Measurements from ENCODE around the gene SLC7A4. TPM values are rescaled to one million over a fixed set of nuclear protein-coding genes. Genes with fewer than 3 reads are reported as not detected.
A peak's percentile ranks its signal among the peaks of the same experiment; 100 is the strongest.

The SLC7A4 gene
- total RNA-seq, 1 donor, result 0.36 TPM

GRCh38 chr22:21025266-21025665, 7.1 kb downstream of the SLC7A4 start:
- H2AFZ ChIP-seq (ENCODE audit: low read length), result no peak overlapping the region
- no peaks in the 10 kb centered on the region for H3K9me3 ChIP-seq (ENCODE audit: low read depth, low read length)
- H3K4me2 ChIP-seq (ENCODE audit: insufficient read depth, low read length), result no peak overlapping the region
- no peaks in the 10 kb centered on the region for H4K20me1 ChIP-seq (ENCODE audit: insufficient read depth, low read length)
- H3K4me1 ChIP-seq (ENCODE audit: insufficient read depth, low read length), result peaks cover 8% of the 10 kb centered on the region
- no peak overlapping the region for H3K4me3 ChIP-seq (ENCODE audit: insufficient read depth, low read length)
- peak; percentile 76 for DNase-seq (ENCODE audit: insufficient read length, low spot score, missing footprints)
- H3K36me3 ChIP-seq (ENCODE audit: insufficient read depth, low read length), result no peaks in the 10 kb centered on the region
- H3K27ac ChIP-seq (ENCODE audit: low read depth, low read length), result no peak overlapping the region
- H3K27me3 ChIP-seq (ENCODE audit: insufficient read depth, low read length), result peaks cover 8% of the 10 kb centered on the region
- TF ChIP-seq, protein P1, sequence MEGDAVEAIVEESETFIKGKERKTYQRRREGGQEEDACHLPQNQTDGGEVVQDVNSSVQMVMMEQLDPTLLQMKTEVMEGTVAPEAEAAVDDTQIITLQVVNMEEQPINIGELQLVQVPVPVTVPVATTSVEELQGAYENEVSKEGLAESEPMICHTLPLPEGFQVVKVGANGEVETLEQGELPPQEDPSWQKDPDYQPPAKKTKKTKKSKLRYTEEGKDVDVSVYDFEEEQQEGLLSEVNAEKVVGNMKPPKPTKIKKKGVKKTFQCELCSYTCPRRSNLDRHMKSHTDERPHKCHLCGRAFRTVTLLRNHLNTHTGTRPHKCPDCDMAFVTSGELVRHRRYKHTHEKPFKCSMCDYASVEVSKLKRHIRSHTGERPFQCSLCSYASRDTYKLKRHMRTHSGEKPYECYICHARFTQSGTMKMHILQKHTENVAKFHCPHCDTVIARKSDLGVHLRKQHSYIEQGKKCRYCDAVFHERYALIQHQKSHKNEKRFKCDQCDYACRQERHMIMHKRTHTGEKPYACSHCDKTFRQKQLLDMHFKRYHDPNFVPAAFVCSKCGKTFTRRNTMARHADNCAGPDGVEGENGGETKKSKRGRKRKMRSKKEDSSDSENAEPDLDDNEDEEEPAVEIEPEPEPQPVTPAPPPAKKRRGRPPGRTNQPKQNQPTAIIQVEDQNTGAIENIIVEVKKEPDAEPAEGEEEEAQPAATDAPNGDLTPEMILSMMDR (IDR thresholded peaks at IDR 0.05; ENCODE audit: extremely low read depth, low read depth, low read length), result no peak
- no peaks in the 10 kb centered on the region for H3K79me2 ChIP-seq (ENCODE audit: insufficient read depth, low read length)

- Histone ChIP-seq H3K79me2 (ENCODE audit: insufficient read depth, low read length) (no peaks in the 10 kb centered on the region), H3K9me3 (ENCODE audit: low read depth, low read length) (no peaks in the 10 kb centered on the region), H3K27me3 (ENCODE audit: insufficient read depth, low read length) (no peaks in the 10 kb centered on the region), H4K20me1 (ENCODE audit: insufficient read depth, low read length) (no peaks in the 10 kb centered on the region), H3K4me2 (ENCODE audit: insufficient read depth, low read length) (no peak overlapping the region), H2AFZ (ENCODE audit: low read length) (no peak overlapping the region), H3K27ac (ENCODE audit: low read depth, low read length) (no peak overlapping the region), H3K36me3 (ENCODE audit: insufficient read depth, low read length) (no peaks in the 10 kb centered on the region), H3K4me1 (ENCODE audit: insufficient read depth, low read length) (peaks cover 8% of the 10 kb centered on the region), H3K4me3 (ENCODE audit: insufficient read depth, low read length) (no peak overlapping the region)
- DNase-seq (ENCODE audit: insufficient read length, low spot score, missing footprints), result peak; percentile 75
- TF ChIP-seq, protein P1 (IDR thresholded peaks at IDR 0.05; ENCODE audit: extremely low read depth, low read depth, low read length), result no peak
Measured at GRCh38 chr22:21022955-21023614, 9.3 kb downstream of the SLC7A4 start.

DNA sequence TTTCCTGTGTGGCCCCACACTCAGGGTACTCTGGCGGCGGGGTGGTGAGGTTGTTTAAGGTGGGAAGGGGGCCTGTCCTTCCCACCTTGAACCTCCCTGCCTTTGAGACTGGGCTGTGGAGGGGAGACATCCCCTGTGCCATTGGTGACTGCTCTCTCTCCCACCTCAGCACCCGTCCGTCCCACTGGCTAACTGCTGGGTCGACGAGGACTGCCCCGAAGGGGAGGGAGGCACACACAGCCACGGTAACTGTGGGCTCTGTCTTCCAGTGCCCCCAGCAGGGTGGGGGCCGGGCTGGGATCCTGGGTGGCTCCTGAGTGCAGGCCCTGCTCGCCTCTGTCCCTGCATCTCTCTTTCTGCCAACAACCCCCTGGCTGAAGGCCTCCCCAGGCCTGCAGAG, 9.9 kb downstream of the SLC7A4 start:
- Histone ChIP-seq H3K9me3 (ENCODE audit: low read depth, low read length) (no peaks in the 10 kb centered on the region), H3K27ac (ENCODE audit: low read depth, low read length) (no peak overlapping the region), H4K20me1 (ENCODE audit: insufficient read depth, low read length) (no peaks in the 10 kb centered on the region), H3K27me3 (ENCODE audit: insufficient read depth, low read length) (no peaks in the 10 kb centered on the region), H2AFZ (ENCODE audit: low read length) (no peak overlapping the region), H3K4me2 (ENCODE audit: insufficient read depth, low read length) (no peak overlapping the region), H3K36me3 (ENCODE audit: insufficient read depth, low read length) (no peaks in the 10 kb centered on the region), H3K79me2 (ENCODE audit: insufficient read depth, low read length) (no peaks in the 10 kb centered on the region), H3K4me3 (ENCODE audit: insufficient read depth, low read length) (no peak overlapping the region), H3K4me1 (ENCODE audit: insufficient read depth, low read length) (peaks cover 6% of the 10 kb centered on the region)
- TF ChIP-seq, protein P1 (IDR thresholded peaks at IDR 0.05; ENCODE audit: extremely low read depth, low read depth, low read length), result no peak
- DNase-seq (ENCODE audit: insufficient read length, low spot score, missing footprints), result no peak

- Histone ChIP-seq H4K20me1 (ENCODE audit: insufficient read depth, low read length) (no peaks in the 10 kb centered on the region), H3K27ac (ENCODE audit: low read depth, low read length) (no peak overlapping the region), H3K27me3 (ENCODE audit: insufficient read depth, low read length) (no peaks in the 10 kb centered on the region), H3K4me3 (ENCODE audit: insufficient read depth, low read length) (no peak overlapping the region), H3K4me2 (ENCODE audit: insufficient read depth, low read length) (no peak overlapping the region), H3K36me3 (ENCODE audit: insufficient read depth, low read length) (no peaks in the 10 kb centered on the region), H3K4me1 (ENCODE audit: insufficient read depth, low read length) (no peaks in the 10 kb centered on the region), H2AFZ (ENCODE audit: low read length) (no peak overlapping the region), H3K9me3 (ENCODE audit: low read depth, low read length) (no peaks in the 10 kb centered on the region), H3K79me2 (ENCODE audit: insufficient read depth, low read length) (no peaks in the 10 kb centered on the region)
- peak; percentile 68 for DNase-seq (ENCODE audit: insufficient read length, low spot score, missing footprints)
- TF ChIP-seq, protein P1 (IDR thresholded peaks at IDR 0.05; ENCODE audit: extremely low read depth, low read depth, low read length), result peak; percentile 49
Measured at GRCh38 chr22:21020802-21021429, 11.4 kb downstream of the SLC7A4 start.
